HG03135 (cell line): Measurements from ENCODE around the gene PSAPL1.

Source experiments
- ATAC-seq: cut with Tn5 transposase; IDR thresholded peaks from one replicate; pipeline ENCODE4 v1.9.1; 2021; ENCODE audit warnings: mild to moderate bottlenecking, moderate library complexity; ENCODE audit not compliant: unreplicated experiment

PSAPL1 gene

GRCh38 chr4:7397206-7398103, 37.3 kb downstream of the PSAPL1 start:
- no peak for ATAC-seq

- ATAC-seq, result no peak
Measured at GRCh38 chr4:7396186-7396910, 38.4 kb downstream of the PSAPL1 start.

- no peak for ATAC-seq
Measured at GRCh38 chr4:7395645-7396044, 39.1 kb downstream of the PSAPL1 start.

- no peak for ATAC-seq
Measured at GRCh38 chr4:7394681-7395451, 39.9 kb downstream of the PSAPL1 start.

- no peak for ATAC-seq
Measured at GRCh38 chr4:7393601-7394575, 40.8 kb downstream of the PSAPL1 start.

- ATAC-seq, result no peak
Measured at GRCh38 chr4:7392438-7393421, 42.0 kb downstream of the PSAPL1 start.

- no peak for ATAC-seq
Measured at GRCh38 chr4:7391637-7392437, 42.9 kb downstream of the PSAPL1 start.

- no peak for ATAC-seq
Measured at GRCh38 chr4:7390906-7391636, 43.7 kb downstream of the PSAPL1 start.

GRCh38 chr4:7390336-7390735, 44.4 kb downstream of the PSAPL1 start:
- ATAC-seq, result no peak

- no peak for ATAC-seq
Measured at GRCh38 chr4:7389719-7390118, 45.0 kb downstream of the PSAPL1 start.

- no peak for ATAC-seq
Measured at GRCh38 chr4:7389101-7389701, 45.5 kb downstream of the PSAPL1 start.

GRCh38 chr4:7388627-7389026, 46.1 kb downstream of the PSAPL1 start:
- ATAC-seq, result no peak

GRCh38 chr4:7387925-7388324, 46.8 kb downstream of the PSAPL1 start:
- no peak for ATAC-seq

- ATAC-seq, result no peak
Measured at GRCh38 chr4:7384929-7385890, 49.5 kb downstream of the PSAPL1 start.

- ATAC-seq, result no peak
Measured at GRCh38 chr4:7384003-7384928, 50.5 kb downstream of the PSAPL1 start.
